H1 (cell line): Measurements from ENCODE around the gene PRXL2A. TPM values are rescaled to one million over a fixed set of nuclear protein-coding genes. Genes with fewer than 3 reads are reported as not detected.

ENCODE experiments used
- CTCF ChIA-PET: fragments of 300-600 bp; sonication (Branson Sonifier 250); formaldehyde crosslinking; loops from one replicate; lab custom pipeline; 2021; ENCODE audit not compliant: partially characterized antibody; lab: Charles Lee
- POLR2A ChIA-PET: fragments of 300-600 bp; sonication (Branson Sonifier 250); formaldehyde crosslinking; loops from one replicate; lab custom pipeline; 2021; ENCODE audit warnings: inconsistent platforms; ENCODE audit not compliant: partially characterized antibody; lab: Charles Lee
- DNase-seq, 2 experiments: peaks; one replicate each; pipeline versions ENCODE4 v3.0.0 to v3.0.0-alpha.2; 2010 to 2022; ENCODE audit warnings: low spot score in 2 of 2, low read depth in 1 of 2, mixed read lengths in 1 of 2
- FAIRE-seq: peaks from 2 replicates; lab custom pipeline; 2011; peaks lifted over from hg19 to GRCh38; lab: Jason Lieb, UNC
- H2AFZ ChIP-seq: 2 replicates; pipeline ENCODE4 v1.8.1; 2012; ENCODE audit warnings: low read length, inconsistent platforms
- H2AK5ac ChIP-seq: 2 replicates; pipeline ENCODE4 v1.6.1; 2013; ENCODE audit warnings: low read depth, low read length
- H2BK120ac ChIP-seq: replicated peaks from 2 replicates; pipeline ENCODE3; 2013; ENCODE audit warnings: low read depth, low read length, inconsistent platforms
- H2BK12ac ChIP-seq: 2 replicates; pipeline ENCODE4 v1.6.1; 2013; ENCODE audit warnings: low read depth, low read length
- H2BK15ac ChIP-seq: 2 replicates; pipeline ENCODE4 v1.6.1; 2013; ENCODE audit warnings: low read length
- H2BK20ac ChIP-seq: 2 replicates; pipeline ENCODE4 v1.6.1; 2013; ENCODE audit warnings: low read length
- H2BK5ac ChIP-seq: 2 replicates; pipeline ENCODE4 v1.6.1; 2013; ENCODE audit warnings: low read depth, low read length
- H3K14ac ChIP-seq: 2 replicates; pipeline ENCODE4 v1.6.1; 2013; ENCODE audit warnings: inconsistent platforms; ENCODE audit not compliant: insufficient read length
- H3K18ac ChIP-seq: 2 replicates; pipeline ENCODE4 v1.6.1; 2013; ENCODE audit warnings: low read length; ENCODE audit errors: extremely low read depth
- H3K23ac ChIP-seq: 2 replicates; pipeline ENCODE4 v1.6.1; 2013; ENCODE audit warnings: inconsistent platforms; ENCODE audit not compliant: insufficient read length
- H3K23me2 ChIP-seq: 2 replicates; pipeline ENCODE4 v1.6.1; 2013; ENCODE audit warnings: low read depth, low read length
- H3K27ac ChIP-seq: 2 replicates; pipeline ENCODE4 v1.6.1; 2011; ENCODE audit warnings: low read depth, low read length, inconsistent platforms
- H3K27me3 ChIP-seq, 4 experiments: replicated peaks in 1 of 4; 1 replicate in 1 of 4; 2 replicates in 3 of 4; pipeline versions ENCODE4 v1.6.1 to v1.8.1; 2011 to 2013; ENCODE audit warnings: low read length in 3 of 4, mild to moderate bottlenecking in 3 of 4, inconsistent platforms in 2 of 4, mixed read lengths in 2 of 4, moderate library complexity in 1 of 4; ENCODE audit not compliant: control insufficient read depth in 3 of 4, insufficient read depth in 3 of 4; ENCODE audit errors: extremely low read depth in 1 of 4
- H3K36me3 ChIP-seq, 4 experiments: 2 replicates each; pipeline versions ENCODE4 v1.6.1 to v1.8.1; 2011 to 2013; ENCODE audit warnings: mild to moderate bottlenecking in 4 of 4, low read length in 3 of 4, moderate library complexity in 2 of 4, control low read depth in 1 of 4, inconsistent platforms in 1 of 4; ENCODE audit not compliant: insufficient read depth in 4 of 4, control insufficient read depth in 2 of 4
- H3K4ac ChIP-seq: replicated peaks from 2 replicates; pipeline ENCODE3; 2013; ENCODE audit warnings: low read length, low read depth, mixed read lengths, inconsistent platforms; ENCODE audit not compliant: insufficient read length
- H3K4me1 ChIP-seq, 4 experiments: replicated peaks in 1 of 4; 1 replicate in 1 of 4; 2 replicates in 3 of 4; pipeline versions ENCODE4 v1.6.1 to v1.8.1; 2011 to 2013; ENCODE audit warnings: low read length in 3 of 4, inconsistent platforms in 2 of 4, mixed read lengths in 1 of 4; ENCODE audit not compliant: insufficient read depth in 4 of 4, control insufficient read depth in 3 of 4
- H3K4me2 ChIP-seq, 2 experiments: 2 replicates each; pipeline versions ENCODE4 v1.6.1 to v1.8.1; 2011 to 2013; ENCODE audit warnings: low read depth in 2 of 2, low read length in 2 of 2, control low read depth in 1 of 2, inconsistent platforms in 1 of 2, mild to moderate bottlenecking in 1 of 2; ENCODE audit not compliant: insufficient read depth in 1 of 2
- H3K4me3 ChIP-seq, 4 experiments: fragments of 200-600, 300-600 bp in 1 of 4; sonication (generic), shearing (Covaris generic), sonication (Bioruptor Twin) in 1 of 4; 2 replicates each; pipeline versions ENCODE4 v1.5.1 to v1.8.1; 2011 to 2016; ENCODE audit warnings: low read length in 4 of 4, low read depth in 3 of 4, control low read depth in 2 of 4, inconsistent platforms in 2 of 4, mild to moderate bottlenecking in 2 of 4, mixed read lengths in 1 of 4, moderate library complexity in 1 of 4; ENCODE audit not compliant: insufficient read depth in 2 of 4; ENCODE audit errors: extremely low read depth in 1 of 4
- H3K56ac ChIP-seq: replicated peaks from 2 replicates; pipeline ENCODE3; 2013; ENCODE audit warnings: low read depth, mild to moderate bottlenecking, mixed read lengths, low read length, inconsistent platforms; ENCODE audit not compliant: insufficient read length
- H3K79me1 ChIP-seq: 2 replicates; pipeline ENCODE4 v1.6.1; 2013; ENCODE audit warnings: low read depth, low read length, control low read depth
- H3K79me2 ChIP-seq, 2 experiments: 2 replicates each; pipeline versions ENCODE4 v1.6.1 to v1.8.1; 2012 to 2013; ENCODE audit warnings: low read length in 2 of 2, mild to moderate bottlenecking in 2 of 2, inconsistent platforms in 1 of 2; ENCODE audit not compliant: insufficient read depth in 2 of 2, control insufficient read depth in 1 of 2
- H3K9ac ChIP-seq, 4 experiments: replicated peaks in 1 of 4; 1 replicate in 1 of 4; 2 replicates in 3 of 4; pipeline versions ENCODE4 v1.6.1 to v1.8.1; 2011 to 2013; ENCODE audit warnings: low read depth in 3 of 4, low read length in 3 of 4, control low read depth in 2 of 4, mild to moderate bottlenecking in 2 of 4, moderate library complexity in 2 of 4, inconsistent platforms in 1 of 4; ENCODE audit errors: extremely low read depth in 1 of 4
- H3K9me3 ChIP-seq, 2 experiments: 2 replicates each; pipeline versions ENCODE4 v1.6.1 to v1.8.1; 2012 to 2013; ENCODE audit warnings: mild to moderate bottlenecking in 2 of 2, moderate library complexity in 2 of 2, control low read depth in 1 of 2, inconsistent platforms in 1 of 2, low read depth in 1 of 2, low read length in 1 of 2, mixed read lengths in 1 of 2; ENCODE audit not compliant: insufficient read depth in 2 of 2
- H4K20me1 ChIP-seq, 2 experiments: replicated peaks in 1 of 2; 2 replicates each; pipeline versions ENCODE3 to v1.8.1; 2011 to 2013; ENCODE audit warnings: inconsistent platforms in 2 of 2, low read length in 2 of 2, mild to moderate bottlenecking in 1 of 2; ENCODE audit not compliant: insufficient read depth in 2 of 2, control insufficient read depth in 1 of 2
- H4K5ac ChIP-seq: 2 replicates; pipeline ENCODE4 v1.6.1; 2013; ENCODE audit warnings: low read length, low read depth, mixed read lengths, inconsistent platforms; ENCODE audit not compliant: insufficient read length
- H4K8ac ChIP-seq: 2 replicates; pipeline ENCODE4 v1.8.0; 2013; ENCODE audit warnings: mild to moderate bottlenecking, moderate library complexity, low read length, inconsistent platforms; ENCODE audit not compliant: insufficient read depth; ENCODE audit errors: extremely low read depth
- H4K91ac ChIP-seq: replicated peaks from 2 replicates; pipeline ENCODE3; 2013; ENCODE audit warnings: low read length, mixed read lengths, inconsistent platforms; ENCODE audit not compliant: insufficient read length
- ASH2L ChIP-seq: fragments of 200-600, 300-600 bp; sonication (generic); IDR thresholded peaks from one replicate; pipeline ENCODE4 v1.7.1; 2017; ENCODE audit warnings: low read length
- ATF2 ChIP-seq: IDR thresholded peaks from 2 replicates; pipeline ENCODE4 v1.6.1; 2012; ENCODE audit warnings: low read length, inconsistent platforms
- ATF3 ChIP-seq: IDR thresholded peaks from 2 replicates; pipeline ENCODE4 v1.6.1; 2011; ENCODE audit warnings: low read depth, mild to moderate bottlenecking, low read length; ENCODE audit not compliant: insufficient read depth
- CHD2 ChIP-seq: IDR thresholded peaks from 2 replicates; pipeline ENCODE4 v1.6.1; 2012; ENCODE audit warnings: low read length, improper control_type of control experiment
- CREB1 ChIP-seq: IDR thresholded peaks from 2 replicates; pipeline ENCODE4 v1.6.1; 2012; ENCODE audit warnings: inconsistent platforms
- HDAC2 ChIP-seq, 2 experiments: fragments of 300-600 bp in 1 of 2; sonication (generic) in 1 of 2; IDR thresholded peaks; 2 replicates each; pipeline ENCODE4 v1.6.1; 2011 to 2012; ENCODE audit warnings: low read depth in 2 of 2, low read length in 2 of 2, mild to moderate bottlenecking in 2 of 2, moderate library complexity in 2 of 2, borderline replicate concordance in 1 of 2, inconsistent platforms in 1 of 2
- KDM4A ChIP-seq: IDR thresholded peaks from one replicate; pipeline ENCODE4 v1.7.1; 2012; ENCODE audit warnings: low read depth, mild to moderate bottlenecking, moderate library complexity, low read length, inconsistent platforms; ENCODE audit not compliant: severe bottlenecking
- MAX ChIP-seq: IDR thresholded peaks from 2 replicates; pipeline ENCODE4 v1.6.1; 2012; ENCODE audit warnings: inconsistent platforms
- SIX5 ChIP-seq: IDR thresholded peaks from 2 replicates; pipeline ENCODE4 v1.6.1; 2011; ENCODE audit warnings: mild to moderate bottlenecking, low read depth, low read length
- SP1 ChIP-seq: IDR thresholded peaks from 2 replicates; pipeline ENCODE4 v1.6.1; 2011; ENCODE audit warnings: low read depth, low read length
- TAF1 ChIP-seq: IDR thresholded peaks from 2 replicates; pipeline ENCODE4 v1.6.1; 2011; ENCODE audit warnings: mild to moderate bottlenecking, low read depth, low read length
- TAF7 ChIP-seq: optimal IDR thresholded peaks from 2 replicates; pipeline ENCODE3; 2011; ENCODE audit warnings: low read depth, mild to moderate bottlenecking, inconsistent platforms, low read length, moderate library complexity, borderline replicate concordance
- WGBS, 2 experiments: shearing (Covaris generic) in 1 of 2; methylation state at CpG; one replicate each; pipeline versions ENCODE4 v1.1.6 to v1.1.7; 2013 to 2015; ENCODE audit warnings: low lambda C conversion rate in 2 of 2, mixed read lengths in 2 of 2, inconsistent platforms in 1 of 2, low coverage in 1 of 2, missing lambda C conversion rate in 1 of 2; ENCODE audit not compliant: insufficient replicate concordance in 2 of 2, insufficient coverage in 1 of 2, insufficient read length in 1 of 2; ENCODE audit errors: extremely low coverage in 1 of 2, missing lambda C conversion rate in 1 of 2; 5-methylcytosine and 5-hydroxymethylcytosine counted together
- polyA plus RNA-seq, 7 experiments: library from polyadenylated mRNA; depleted of rRNA in 3 of 7; stranded (reverse) in 5 of 7; unstranded in 2 of 7; fragments of >200 nt in 5 of 7; fragments of 200-250 nt in 2 of 7; gene quantifications; 1 replicate in 5 of 7; 2 replicates in 1 of 7; 4 replicates in 1 of 7; pipeline versions ENCODE4 v1.2.1 to v1.2.3, GENCODE V29; 2011 to 2013; ENCODE audit warnings: missing spikeins in 2 of 7, mixed read lengths in 2 of 7
- total RNA-seq: library from RNA; stranded (reverse); fragmentation: NEBNext Ultra II Directional; extraction: Animal tissue kit (Norgen Biotek cat#: 25700); gene quantifications from 2 replicates; pipeline ENCODE4 v1.2.1, GENCODE V29; 2021

The PRXL2A gene
- total and polyA plus RNA-seq, 2 of the 8 experiments (the other 6 are each of a cell fraction or from before 2014, with no cell fraction given): 13.4 to 58.3 TPM

DNA sequence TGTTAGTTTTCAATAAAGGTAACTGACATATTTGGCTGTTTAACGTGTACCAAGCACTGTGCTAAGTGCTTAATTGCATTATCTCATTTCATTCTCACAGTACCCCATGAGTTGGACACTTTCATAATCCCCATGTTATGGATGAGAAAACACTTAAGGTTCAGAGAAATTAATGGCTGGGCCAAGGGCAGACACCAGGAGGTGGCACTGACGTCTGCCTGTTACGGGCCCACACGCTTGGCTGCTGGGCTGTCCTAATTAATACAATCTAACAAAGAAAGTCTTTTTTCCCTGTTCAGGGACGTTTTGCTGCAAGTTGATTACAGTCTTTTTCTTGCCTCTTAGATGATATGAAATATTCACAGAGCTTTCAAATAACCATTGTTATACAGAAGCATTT, 35.7 kb upstream of the PRXL2A start:
- FAIRE-seq: no peak
- H2BK12ac ChIP-seq: no peak overlapping the region
- H2AFZ ChIP-seq: no peak overlapping the region
- H2AK5ac ChIP-seq: no peak overlapping the region
- DNase-seq: no peak
- no peaks in the 10 kb centered on the region; a peak in 1 of 7 replicates for H3K27me3 ChIP-seq
- no peaks in the 10 kb centered on the region for H4K20me1 ChIP-seq
- H3K4ac ChIP-seq: no peak overlapping the region
- no peaks in the 10 kb centered on the region for H3K23me2 ChIP-seq
- H3K18ac ChIP-seq: no peak overlapping the region
- H3K23ac ChIP-seq: no peak overlapping the region
- no peak overlapping the region for H2BK120ac ChIP-seq
- no peak overlapping the region for H3K14ac ChIP-seq
- no peak overlapping the region for H3K27ac ChIP-seq
- no peak overlapping the region for H3K9ac ChIP-seq
- no peak overlapping the region for H4K8ac ChIP-seq
- peaks cover 0 to 2% (median 0%) of the 10 kb centered on the region in 4 experiments; a peak in 2 of 8 replicates for H3K36me3 ChIP-seq
- H3K9me3 ChIP-seq: peaks cover 0 to 5% of the 10 kb centered on the region in 2 experiments; a peak in 1 of 4 replicates
- H3K4me1 ChIP-seq: no peaks in the 10 kb centered on the region
- no peak overlapping the region for H2BK15ac ChIP-seq
- H4K91ac ChIP-seq: no peak overlapping the region
- 86% methylated on average over 5 of the region's 5 CpGs; no CpG with 5 or more reads in 1 of the 2 experiments for WGBS, 2 experiments
- ChIA-PET POLR2A (interaction anchor here (0.6 kb wide), 1 partner anchor 13 kb away, joined by 3 read pairs; no protein-coding TSS in a partner anchor), CTCF (interaction anchor here (0.6 to 1.3 kb wide), 3 partner anchors 72 to 646 kb away, joined by 3 to 4 read pairs (median 3); no protein-coding TSS in a partner anchor)
- H3K56ac ChIP-seq: no peak overlapping the region
- no peak overlapping the region for H4K5ac ChIP-seq
- H3K79me1 ChIP-seq: no peaks in the 10 kb centered on the region
- no peak overlapping the region for H3K4me2 ChIP-seq
- H3K4me3 ChIP-seq: no peak overlapping the region
- H3K79me2 ChIP-seq: no peaks in the 10 kb centered on the region
- no peak overlapping the region for H2BK20ac ChIP-seq
- no peak overlapping the region for H2BK5ac ChIP-seq
- TF ChIP-seq CREB1 (no peak), KDM4A (no peak), ATF2 (no peak), SP1 (no peak), TAF7 (no peak), CHD2 (no peak), ASH2L (no peak), TAF1 (no peak), ATF3 (no peak), HDAC2 (IDR thresholded peaks at IDR 0.05; ENCODE audit: borderline replicate concordance in 1 of 2, low read depth in 2 of 2, low read length in 2 of 2) (no peak), MAX (no peak), SIX5 (no peak)
